GM18508 (cell line): ENCODE data around the gene SMIM38.
"Not testable (repeated sequence)": the region's sequence is repeated elsewhere in the genome, so short reads cannot be mapped to it uniquely, and the experiment has no call there.

Experiments used
- ATAC-seq: cut with Tn5 transposase; IDR thresholded peaks from one replicate; pipeline ENCODE4 v1.9.1; 2021; ENCODE audit warnings: moderate number of reproducible peaks; ENCODE audit not compliant: insufficient read depth, unreplicated experiment

The SMIM38 gene

GRCh38 chr11:69136471-69136870, 19.3 kb upstream of the SMIM38 start:
- no peak for ATAC-seq

- ATAC-seq = no peak
Observed at GRCh38 chr11:69137151-69137844, 18.4 kb upstream of the SMIM38 start.

DNA sequence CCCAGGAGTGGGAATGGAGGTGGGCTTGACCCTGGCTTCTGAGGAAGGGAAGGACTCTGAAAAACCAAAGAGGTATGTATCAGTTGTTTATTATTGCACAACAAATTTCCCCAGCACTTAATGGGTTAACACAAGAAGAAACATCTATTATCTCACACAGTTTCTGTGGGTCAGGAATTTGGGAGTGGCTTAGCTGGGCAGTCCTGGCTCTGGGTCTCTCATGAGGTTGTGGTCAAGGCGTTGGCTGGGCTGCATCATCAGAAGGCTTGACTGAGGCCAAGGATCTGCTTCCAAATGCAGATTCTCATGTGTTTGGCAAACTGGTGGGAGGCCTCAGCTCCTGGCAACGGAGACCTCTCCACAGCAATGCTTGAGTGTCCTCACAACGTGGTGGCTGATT, 17.5 kb upstream of the SMIM38 start:
- ATAC-seq = no peak

DNA sequence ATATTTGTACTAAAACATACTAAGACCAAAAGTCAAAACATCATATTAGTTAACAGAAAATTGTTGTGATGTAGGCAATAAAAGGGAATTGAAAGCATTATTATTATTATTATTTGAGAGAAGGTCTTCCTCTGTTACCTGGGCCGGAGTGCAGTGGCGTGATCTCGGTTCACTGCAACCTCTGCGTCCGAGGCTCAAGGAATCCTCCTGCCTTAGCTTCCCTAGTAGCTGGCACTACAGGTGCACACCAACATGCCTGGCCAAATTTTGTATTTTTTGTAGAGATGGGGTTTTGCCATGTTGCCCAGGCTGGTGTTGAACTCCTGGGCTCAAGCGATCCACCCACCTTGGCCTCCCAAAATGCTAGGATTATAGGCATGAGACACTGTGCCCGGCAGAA, 15.6 kb upstream of the SMIM38 start:
- not testable (repeated sequence) for ATAC-seq

GRCh38 chr11:69140635-69141034, 15.1 kb upstream of the SMIM38 start:
- no peak for ATAC-seq

GRCh38 chr11:69141742-69142141, 14.0 kb upstream of the SMIM38 start:
- ATAC-seq = no peak

- no peak for ATAC-seq
Observed at GRCh38 chr11:69142895-69143294, 12.8 kb upstream of the SMIM38 start.

DNA sequence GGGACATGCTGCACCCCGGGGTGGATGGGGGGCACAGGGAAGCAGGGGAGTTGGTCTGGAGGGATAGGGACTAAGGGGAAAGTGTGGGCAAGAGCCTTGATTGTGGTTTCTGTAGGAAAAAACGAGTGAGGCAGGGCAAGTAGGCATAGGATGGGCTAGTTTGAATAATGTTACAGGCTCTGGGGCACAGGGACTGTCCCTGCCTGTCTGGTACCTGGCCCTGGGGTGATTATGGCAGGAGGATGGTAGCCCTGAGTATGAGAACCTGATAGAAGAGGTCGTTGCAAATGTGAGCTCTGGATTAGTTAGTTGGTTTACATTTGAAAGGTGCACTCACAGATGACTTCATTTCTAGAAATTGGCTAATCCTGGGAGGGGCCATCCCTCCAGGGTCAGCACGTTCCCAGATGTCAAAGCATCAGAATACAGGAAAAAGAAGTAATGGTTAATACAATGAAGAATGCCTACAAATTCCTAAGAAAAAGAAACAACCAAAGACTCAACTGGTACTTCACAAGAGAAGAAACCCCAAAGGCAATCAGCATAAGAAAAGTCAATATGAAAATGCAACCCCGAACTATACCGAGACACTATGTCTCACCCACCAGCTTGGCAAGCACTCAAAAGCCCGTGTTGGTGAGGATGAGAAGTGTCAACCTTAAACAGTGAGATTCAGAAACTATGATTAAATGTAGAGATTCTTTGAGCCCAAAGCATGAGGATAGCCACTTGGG, 11.3 kb upstream of the SMIM38 start:
- no peak for ATAC-seq

- ATAC-seq = no peak
Observed at GRCh38 chr11:69145050-69145380, 10.7 kb upstream of the SMIM38 start.

DNA sequence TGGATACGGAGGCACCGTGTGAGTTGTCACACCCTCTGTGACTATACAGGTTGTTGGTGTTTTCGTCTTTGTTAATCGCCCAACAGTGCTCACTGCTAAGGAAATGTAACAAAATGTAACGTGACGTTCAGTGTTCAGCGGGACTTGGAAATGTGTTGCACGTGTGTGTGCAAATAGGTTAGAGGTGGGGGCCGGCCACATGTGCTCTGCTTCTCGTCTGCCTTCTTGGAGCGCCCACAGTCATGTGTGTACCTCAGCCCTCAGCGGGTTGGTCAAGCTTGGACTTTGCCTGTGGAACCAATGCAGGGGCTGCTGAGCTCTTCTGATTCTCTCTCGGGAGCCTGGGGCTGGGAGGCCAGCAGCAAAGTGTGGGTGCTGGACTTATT, 7.4 kb upstream of the SMIM38 start:
- ATAC-seq = no peak

DNA sequence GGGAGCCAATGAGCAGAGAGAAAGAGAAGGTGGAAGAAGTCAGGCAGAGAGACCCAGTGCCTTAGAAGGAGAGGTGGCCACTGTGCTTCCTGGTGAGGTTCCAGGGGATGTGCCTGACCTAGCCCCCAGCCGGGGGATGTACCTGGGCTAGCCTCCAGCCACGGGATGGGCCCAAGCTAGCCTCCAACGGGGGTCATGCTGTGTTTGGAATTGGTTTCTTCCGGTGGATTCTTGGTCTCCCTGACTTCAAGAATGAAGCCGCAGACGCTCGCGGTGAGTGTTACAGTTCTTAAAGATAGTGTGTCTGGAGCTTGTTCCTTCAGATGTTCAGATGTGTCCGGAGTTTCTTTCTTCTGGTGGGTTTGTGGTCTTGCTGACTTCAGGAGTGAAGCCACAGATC, 6.9 kb upstream of the SMIM38 start:
- ATAC-seq = no peak

GRCh38 chr11:69149338-69150045, 6.2 kb upstream of the SMIM38 start:
- ATAC-seq = not testable (repeated sequence)

- no peak for ATAC-seq
Observed at GRCh38 chr11:69150175-69150574, 5.6 kb upstream of the SMIM38 start.

- no peak for ATAC-seq
Observed at GRCh38 chr11:69151836-69152235, 3.9 kb upstream of the SMIM38 start.

GRCh38 chr11:69152733-69153421, 2.9 kb upstream of the SMIM38 start:
- no peak for ATAC-seq

GRCh38 chr11:69153661-69154060, 2.1 kb upstream of the SMIM38 start:
- no peak for ATAC-seq

DNA sequence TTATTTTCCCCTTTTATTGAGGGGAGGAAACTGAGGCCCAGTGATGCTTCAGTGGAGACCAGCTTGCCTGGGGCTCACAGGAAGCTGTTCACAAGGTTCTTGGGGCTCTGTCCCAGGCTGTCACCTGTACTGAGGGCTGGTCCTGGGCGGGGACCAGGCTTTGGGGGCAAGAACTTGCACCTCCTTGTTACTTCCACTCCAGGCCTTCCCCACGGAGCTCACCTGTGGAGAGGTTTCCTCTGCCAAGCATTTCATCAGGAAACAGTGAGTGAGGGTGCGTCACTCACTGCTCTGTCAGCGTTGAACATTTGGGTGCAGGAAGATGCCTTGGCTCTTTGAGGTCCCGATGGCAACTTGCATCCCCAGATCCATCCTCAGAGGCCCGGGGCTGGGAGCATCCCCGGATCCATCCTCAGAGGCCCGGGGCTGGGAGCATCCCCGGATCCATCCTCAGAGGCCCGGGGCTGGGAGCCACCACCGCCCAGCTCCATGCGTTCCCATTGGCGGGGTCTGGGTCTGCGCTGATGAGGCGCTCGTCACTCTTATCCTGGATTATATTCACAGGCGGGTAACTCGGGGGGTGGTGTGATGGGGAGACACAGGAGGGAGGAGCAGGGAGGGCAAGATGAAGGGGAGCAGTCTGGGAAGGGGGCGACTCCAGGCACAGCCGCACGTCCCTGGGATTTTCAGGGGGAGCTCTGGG, 1.4 kb upstream of the SMIM38 start:
- no peak for ATAC-seq

GRCh38 chr11:69154938-69155301, 815 bp upstream of the SMIM38 start:
- no peak for ATAC-seq

- no peak for ATAC-seq
Observed at GRCh38 chr11:69156235-69156639, 502 bp downstream of the SMIM38 start.

- no peak for ATAC-seq
Observed at GRCh38 chr11:69156673-69157155, 979 bp downstream of the SMIM38 start.
